ENCODE measurements around the gene SNU13.

GRCh38 chr22:41661088-41661487, 27.6 kb downstream of the SNU13 start:
- TF ChIP-seq, protein P1, sequence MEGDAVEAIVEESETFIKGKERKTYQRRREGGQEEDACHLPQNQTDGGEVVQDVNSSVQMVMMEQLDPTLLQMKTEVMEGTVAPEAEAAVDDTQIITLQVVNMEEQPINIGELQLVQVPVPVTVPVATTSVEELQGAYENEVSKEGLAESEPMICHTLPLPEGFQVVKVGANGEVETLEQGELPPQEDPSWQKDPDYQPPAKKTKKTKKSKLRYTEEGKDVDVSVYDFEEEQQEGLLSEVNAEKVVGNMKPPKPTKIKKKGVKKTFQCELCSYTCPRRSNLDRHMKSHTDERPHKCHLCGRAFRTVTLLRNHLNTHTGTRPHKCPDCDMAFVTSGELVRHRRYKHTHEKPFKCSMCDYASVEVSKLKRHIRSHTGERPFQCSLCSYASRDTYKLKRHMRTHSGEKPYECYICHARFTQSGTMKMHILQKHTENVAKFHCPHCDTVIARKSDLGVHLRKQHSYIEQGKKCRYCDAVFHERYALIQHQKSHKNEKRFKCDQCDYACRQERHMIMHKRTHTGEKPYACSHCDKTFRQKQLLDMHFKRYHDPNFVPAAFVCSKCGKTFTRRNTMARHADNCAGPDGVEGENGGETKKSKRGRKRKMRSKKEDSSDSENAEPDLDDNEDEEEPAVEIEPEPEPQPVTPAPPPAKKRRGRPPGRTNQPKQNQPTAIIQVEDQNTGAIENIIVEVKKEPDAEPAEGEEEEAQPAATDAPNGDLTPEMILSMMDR (IDR thresholded peaks at IDR 0.05), result no peak
- no peak for TF ChIP-seq POLR2A (IDR thresholded peaks at IDR 0.05)
- no peak for TF ChIP-seq EP300 (IDR thresholded peaks at IDR 0.05)

Measured in ovary (tissue), 3 donors.